ENCODE results near the gene SORCS2.

SORCS2 gene

DNA sequence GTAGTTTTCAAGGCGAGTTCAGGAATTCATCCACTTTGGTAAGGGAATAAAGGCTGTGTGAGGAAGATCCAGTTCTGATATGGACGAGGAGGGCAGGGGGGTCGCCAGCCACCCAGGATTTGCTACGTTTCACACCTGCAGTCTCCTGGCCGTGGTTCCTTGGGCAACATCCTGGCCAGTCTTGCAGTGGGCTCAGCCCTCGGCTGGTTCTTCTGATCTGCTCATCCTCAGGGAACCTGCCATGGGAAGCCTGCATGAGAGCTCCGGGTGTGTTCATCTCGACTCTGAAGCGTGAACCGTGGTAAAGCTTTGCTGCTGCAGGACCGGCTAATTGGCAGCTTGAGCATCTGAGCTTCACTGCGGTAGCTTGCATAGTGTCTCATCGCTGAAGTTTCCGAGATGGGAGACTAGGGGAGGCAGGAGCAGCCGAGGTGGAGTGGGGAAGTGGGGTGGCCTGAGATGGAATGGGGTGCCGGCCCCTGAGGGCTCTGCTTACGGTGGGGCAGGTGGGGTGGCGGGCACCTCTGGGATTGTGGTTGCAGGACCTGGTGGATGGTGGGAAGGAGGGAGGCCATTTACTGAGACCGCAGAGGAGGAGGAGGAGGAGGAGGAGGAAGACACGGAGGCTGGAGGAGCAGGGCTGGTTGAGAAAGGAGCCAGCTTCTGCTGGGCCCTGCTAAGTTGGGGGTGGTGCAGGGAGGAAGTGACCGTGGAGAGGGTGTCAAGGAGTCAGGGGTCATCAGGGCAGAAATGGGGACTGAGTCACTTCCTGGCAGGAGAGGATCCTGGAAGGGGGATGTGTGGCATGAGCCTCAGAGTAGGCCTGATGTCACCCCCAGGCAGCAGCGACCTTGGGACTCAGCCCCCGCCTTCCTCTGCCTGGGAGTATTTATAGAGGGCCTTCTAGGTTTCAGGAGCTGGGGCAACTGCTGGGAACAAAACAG is 455.5 kb downstream of the SORCS2 start:
- TF ChIP-seq, protein P1, sequence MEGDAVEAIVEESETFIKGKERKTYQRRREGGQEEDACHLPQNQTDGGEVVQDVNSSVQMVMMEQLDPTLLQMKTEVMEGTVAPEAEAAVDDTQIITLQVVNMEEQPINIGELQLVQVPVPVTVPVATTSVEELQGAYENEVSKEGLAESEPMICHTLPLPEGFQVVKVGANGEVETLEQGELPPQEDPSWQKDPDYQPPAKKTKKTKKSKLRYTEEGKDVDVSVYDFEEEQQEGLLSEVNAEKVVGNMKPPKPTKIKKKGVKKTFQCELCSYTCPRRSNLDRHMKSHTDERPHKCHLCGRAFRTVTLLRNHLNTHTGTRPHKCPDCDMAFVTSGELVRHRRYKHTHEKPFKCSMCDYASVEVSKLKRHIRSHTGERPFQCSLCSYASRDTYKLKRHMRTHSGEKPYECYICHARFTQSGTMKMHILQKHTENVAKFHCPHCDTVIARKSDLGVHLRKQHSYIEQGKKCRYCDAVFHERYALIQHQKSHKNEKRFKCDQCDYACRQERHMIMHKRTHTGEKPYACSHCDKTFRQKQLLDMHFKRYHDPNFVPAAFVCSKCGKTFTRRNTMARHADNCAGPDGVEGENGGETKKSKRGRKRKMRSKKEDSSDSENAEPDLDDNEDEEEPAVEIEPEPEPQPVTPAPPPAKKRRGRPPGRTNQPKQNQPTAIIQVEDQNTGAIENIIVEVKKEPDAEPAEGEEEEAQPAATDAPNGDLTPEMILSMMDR (conservative IDR thresholded peaks at IDR 0.05; ENCODE audit: low read depth): no peak
- no peak for DNase-seq (ENCODE audit: low spot score)
- ChIA-PET POLR2A (ENCODE audit: low non-redundant PET) (no interaction called here), CTCF (no interaction called here)
- peak overlapping the region; percentile 98 for H3K27ac ChIP-seq

GRCh38 chr4:7648544-7649395 is 456.4 kb downstream of the SORCS2 start:
- ChIA-PET POLR2A (ENCODE audit: low non-redundant PET) (no interaction called here), CTCF (interaction anchor here (0.7 kb wide), 1 partner anchor 220 kb away, joined by 3 read pairs; no protein-coding TSS in a partner anchor)
- TF ChIP-seq, protein P1 (conservative IDR thresholded peaks at IDR 0.05; ENCODE audit: low read depth): no peak
- H3K27ac ChIP-seq: peak overlapping the region; percentile 98
- no peak for DNase-seq (ENCODE audit: low spot score)

GRCh38 chr4:7649411-7649740 is 457.0 kb downstream of the SORCS2 start:
- peak overlapping the region; percentile 98 for H3K27ac ChIP-seq
- ChIA-PET CTCF (no interaction called here), POLR2A (ENCODE audit: low non-redundant PET) (no interaction called here)
- no peak for DNase-seq (ENCODE audit: low spot score)
- TF ChIP-seq, protein P1 (conservative IDR thresholded peaks at IDR 0.05; ENCODE audit: low read depth): no peak

- POLR2A ChIA-PET (ENCODE audit: low non-redundant PET): no interaction called here
- DNase-seq (ENCODE audit: low spot score): peak; percentile 88
- CTCF ChIA-PET: interaction anchor here (0.6 kb wide), 1 partner anchor 188 kb away, joined by 3 read pairs; no protein-coding TSS in a partner anchor
- TF ChIP-seq, protein P1 (conservative IDR thresholded peaks at IDR 0.05; ENCODE audit: low read depth): no peak
- H3K27ac ChIP-seq: peak overlapping the region; percentile 98
Observed at GRCh38 chr4:7649741-7650531, 457.6 kb downstream of the SORCS2 start.

DNA sequence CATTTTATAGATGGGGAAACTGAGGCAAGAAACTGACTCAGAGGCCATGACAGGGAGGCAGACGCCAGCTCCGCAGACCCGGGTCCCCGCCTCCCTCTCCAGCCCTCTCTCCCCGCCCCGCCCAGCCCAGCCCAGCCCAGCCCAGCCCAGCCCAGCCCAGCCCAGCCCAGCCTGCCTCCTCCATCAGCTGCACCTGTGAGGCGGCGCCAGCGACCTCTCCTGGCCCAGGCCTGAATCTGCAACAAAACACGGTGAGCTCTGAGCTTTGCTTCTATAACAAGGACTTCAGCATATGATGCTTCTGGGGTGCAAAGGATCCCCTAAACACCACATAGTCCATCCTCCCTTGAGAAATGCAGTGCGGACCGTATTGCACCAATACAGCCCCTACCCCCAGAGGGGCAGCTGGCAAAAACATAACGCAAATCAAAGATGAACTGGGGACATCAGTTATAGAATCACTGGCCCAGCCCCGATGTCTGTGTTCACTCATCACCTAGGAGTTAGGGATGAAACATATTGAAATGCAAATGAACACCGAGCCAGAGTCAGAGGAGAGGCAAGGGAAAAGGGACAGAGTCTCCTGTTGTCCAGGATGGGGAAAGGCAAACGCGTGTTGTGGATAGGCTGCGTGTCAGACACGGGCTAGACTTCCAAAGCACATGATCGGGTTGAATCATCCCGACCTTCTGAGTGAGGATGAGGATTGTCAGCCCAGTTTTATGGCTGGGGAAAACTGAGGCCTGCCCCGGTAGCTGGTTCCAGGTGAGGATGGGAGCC is 458.5 kb downstream of the SORCS2 start:
- TF ChIP-seq, protein P1 (conservative IDR thresholded peaks at IDR 0.05; ENCODE audit: low read depth): no peak; the same call in 1 of the 2 replicates
- POLR2A ChIA-PET (ENCODE audit: low non-redundant PET): no interaction called here
- H3K27ac ChIP-seq: peak overlapping the region; percentile 98
- CTCF ChIA-PET: interaction anchor here (0.6 to 0.7 kb wide), 3 partner anchors 29 to 456 kb away, joined by 3 read pairs; no protein-coding TSS in a partner anchor
- DNase-seq (ENCODE audit: low spot score): no peak

Measured in RWPE1 (cell line).